ENCODE data around the gene CTDSP2.

DNA sequence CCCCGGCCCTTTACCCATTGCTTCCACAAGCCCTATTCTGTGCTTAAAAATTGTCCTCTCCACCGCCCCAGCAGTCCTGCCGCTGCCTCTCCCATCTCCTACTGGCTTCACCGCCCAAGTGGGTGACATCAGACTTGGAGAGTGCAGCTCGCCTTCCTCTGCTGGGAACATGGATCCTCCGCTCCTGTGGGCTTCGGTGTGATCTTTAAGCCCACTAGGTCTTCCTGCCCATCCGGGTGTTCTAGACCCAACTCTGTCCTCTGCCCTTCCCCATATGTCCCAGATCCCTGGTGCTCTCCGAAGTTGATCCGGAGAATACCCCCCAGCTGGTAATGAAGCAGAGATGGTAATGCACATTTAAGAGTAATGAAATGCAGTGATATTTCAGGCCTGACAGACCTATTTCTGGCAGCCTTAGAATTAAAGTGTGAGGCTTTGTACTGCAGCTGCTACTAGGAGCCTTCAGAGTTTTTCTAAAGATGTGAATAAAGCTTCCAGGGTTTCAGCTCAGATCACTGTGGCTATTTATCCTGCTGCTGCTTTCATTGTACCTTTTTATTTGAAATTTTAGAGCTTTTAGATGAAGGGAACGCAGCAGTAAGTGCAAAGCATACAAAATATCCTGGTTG is 22.9 kb upstream of the CTDSP2 start:
- TF ChIP-seq, protein P1, sequence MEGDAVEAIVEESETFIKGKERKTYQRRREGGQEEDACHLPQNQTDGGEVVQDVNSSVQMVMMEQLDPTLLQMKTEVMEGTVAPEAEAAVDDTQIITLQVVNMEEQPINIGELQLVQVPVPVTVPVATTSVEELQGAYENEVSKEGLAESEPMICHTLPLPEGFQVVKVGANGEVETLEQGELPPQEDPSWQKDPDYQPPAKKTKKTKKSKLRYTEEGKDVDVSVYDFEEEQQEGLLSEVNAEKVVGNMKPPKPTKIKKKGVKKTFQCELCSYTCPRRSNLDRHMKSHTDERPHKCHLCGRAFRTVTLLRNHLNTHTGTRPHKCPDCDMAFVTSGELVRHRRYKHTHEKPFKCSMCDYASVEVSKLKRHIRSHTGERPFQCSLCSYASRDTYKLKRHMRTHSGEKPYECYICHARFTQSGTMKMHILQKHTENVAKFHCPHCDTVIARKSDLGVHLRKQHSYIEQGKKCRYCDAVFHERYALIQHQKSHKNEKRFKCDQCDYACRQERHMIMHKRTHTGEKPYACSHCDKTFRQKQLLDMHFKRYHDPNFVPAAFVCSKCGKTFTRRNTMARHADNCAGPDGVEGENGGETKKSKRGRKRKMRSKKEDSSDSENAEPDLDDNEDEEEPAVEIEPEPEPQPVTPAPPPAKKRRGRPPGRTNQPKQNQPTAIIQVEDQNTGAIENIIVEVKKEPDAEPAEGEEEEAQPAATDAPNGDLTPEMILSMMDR (IDR thresholded peaks at IDR 0.05): no peak
- TF ChIP-seq ZFX (IDR thresholded peaks at IDR 0.05; ENCODE audit: borderline replicate concordance): no peak

Measured in 22Rv1 (cell line).